ENCODE results near the gene ARMC5.

The ARMC5 gene

GRCh38 chr16:31504159-31504558 is 44.9 kb downstream of the ARMC5 start:
- DNase-seq = no peak

GRCh38 chr16:31505483-31505882 is 46.2 kb downstream of the ARMC5 start:
- DNase-seq = peak; percentile 10

- no peak for DNase-seq
These were observed 48.3 kb downstream of the ARMC5 start for GRCh38 chr16:31507617-31507928.

- DNase-seq = peak; percentile 84
These were observed 48.8 kb downstream of the ARMC5 start, which contains the start of gene RUSF1 for GRCh38 chr16:31507929-31508705. Gene RUSF1 (minus strand): TSS chr16:31508391. CDS start chr16:31508373, 18 bp downstream.

GRCh38 chr16:31508706-31509195 is 49.5 kb downstream of the ARMC5 start:
- DNase-seq = no peak

GRCh38 chr16:31513126-31513525 is 53.8 kb downstream of the ARMC5 start:
- no peak for DNase-seq

GRCh38 chr16:31513884-31514283 is 54.6 kb downstream of the ARMC5 start:
- DNase-seq = no peak
